OCI-LY3 (cell line): Measurements from ENCODE around the gene RNF217.

Experiments used
- EZH2phosphoT487 ChIP-seq: fragments of 200-600 bp; shearing (Covaris generic); IDR thresholded peaks from 2 replicates; pipeline ENCODE4 v1.6.1; 2018; ENCODE audit warnings: antibody characterized with exemption, mixed run types, low read depth
- TF ChIP-seq, protein P1 (sequence below): fragments of 200-600, 300-600 bp; sonication (generic); IDR thresholded peaks from 2 replicates; pipeline ENCODE4 v1.5.1; 2014; ENCODE audit warnings: antibody characterized with exemption, low read length, low read depth

DNA sequence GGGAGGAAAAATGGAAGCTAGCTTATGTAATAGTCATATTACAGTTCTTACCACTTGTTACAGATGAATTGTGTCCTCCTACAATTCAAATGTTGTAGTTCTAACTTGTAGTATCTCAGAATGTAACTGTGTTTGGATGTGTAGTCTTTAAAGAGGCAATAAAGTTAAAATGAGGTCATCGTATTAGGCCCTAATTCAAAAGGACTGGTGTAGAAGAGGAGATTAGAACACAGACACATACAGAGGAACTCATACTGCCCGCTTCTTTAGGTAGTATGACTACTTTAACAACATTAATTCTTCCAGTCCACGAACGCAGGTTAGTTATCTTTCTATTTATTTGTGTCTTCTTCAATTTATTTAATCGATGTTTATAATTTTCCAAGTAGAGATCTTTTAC, 144.8 kb downstream of the RNF217 start:
- TF ChIP-seq, protein P1, sequence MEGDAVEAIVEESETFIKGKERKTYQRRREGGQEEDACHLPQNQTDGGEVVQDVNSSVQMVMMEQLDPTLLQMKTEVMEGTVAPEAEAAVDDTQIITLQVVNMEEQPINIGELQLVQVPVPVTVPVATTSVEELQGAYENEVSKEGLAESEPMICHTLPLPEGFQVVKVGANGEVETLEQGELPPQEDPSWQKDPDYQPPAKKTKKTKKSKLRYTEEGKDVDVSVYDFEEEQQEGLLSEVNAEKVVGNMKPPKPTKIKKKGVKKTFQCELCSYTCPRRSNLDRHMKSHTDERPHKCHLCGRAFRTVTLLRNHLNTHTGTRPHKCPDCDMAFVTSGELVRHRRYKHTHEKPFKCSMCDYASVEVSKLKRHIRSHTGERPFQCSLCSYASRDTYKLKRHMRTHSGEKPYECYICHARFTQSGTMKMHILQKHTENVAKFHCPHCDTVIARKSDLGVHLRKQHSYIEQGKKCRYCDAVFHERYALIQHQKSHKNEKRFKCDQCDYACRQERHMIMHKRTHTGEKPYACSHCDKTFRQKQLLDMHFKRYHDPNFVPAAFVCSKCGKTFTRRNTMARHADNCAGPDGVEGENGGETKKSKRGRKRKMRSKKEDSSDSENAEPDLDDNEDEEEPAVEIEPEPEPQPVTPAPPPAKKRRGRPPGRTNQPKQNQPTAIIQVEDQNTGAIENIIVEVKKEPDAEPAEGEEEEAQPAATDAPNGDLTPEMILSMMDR = no peak
- TF ChIP-seq EZH2phosphoT487 = no peak
